ENCODE data around the gene NOS3. TPM values are rescaled to one million over a fixed set of nuclear protein-coding genes. Genes with fewer than 3 reads are reported as not detected.
A peak's percentile ranks its signal among the peaks of the same experiment; 100 is the strongest.

The NOS3 gene
- total RNA-seq, 1 donor from 2014 or later, result 0.22 TPM

DNA sequence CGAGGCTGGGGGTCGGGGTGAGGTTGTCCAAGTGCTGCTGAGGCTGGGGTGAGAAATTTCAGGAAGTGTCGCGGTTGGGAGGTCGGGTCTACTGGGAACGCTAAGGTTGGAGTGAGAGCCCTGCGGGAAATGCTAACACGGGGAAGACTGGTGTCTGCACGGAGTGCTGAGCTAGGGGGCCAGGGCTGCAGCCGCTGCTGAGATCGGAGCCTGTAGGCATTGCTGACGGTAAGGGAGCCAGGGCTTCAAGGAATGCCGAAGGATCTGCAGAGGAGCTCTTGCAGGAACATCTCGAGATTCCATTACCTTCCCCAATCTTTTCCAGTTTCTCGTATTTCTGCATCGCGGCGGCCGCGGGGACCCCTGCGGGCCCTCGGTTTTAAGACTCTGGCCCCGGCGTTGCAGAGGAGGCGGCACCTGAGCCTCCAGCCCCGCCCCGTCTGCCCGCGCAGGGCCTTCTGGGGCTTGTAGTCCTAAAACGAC lies 66.7 kb downstream of the NOS3 start, which contains the start of gene CDK5:
Gene CDK5 (minus strand): TSS at position 392 of the 483 bp plus-strand sequence. CDS start 49 bp downstream, at position 343.
- ChIA-PET POLR2A (interaction anchor here (0.5 kb wide), 1 partner anchor 19 kb away, joined by 3 read pairs; no protein-coding TSS in a partner anchor), CTCF (no interaction called here)
- Mint-ChIP-seq H3K4me3 (peak within 1 kb of the TSS; percentile 92), H3K27me3 (peaks cover 1% of the 10 kb centered on the region), H3K36me3 (ENCODE audit: low read depth) (peaks cover 7% of the 10 kb centered on the region), H3K27ac (peak within 1 kb of the TSS; percentile 89), H3K4me1 (peaks cover 38% of the 10 kb centered on the region), H3K9me3 (no peaks in the 10 kb centered on the region)
- peak; percentile 1 for ATAC-seq (ENCODE audit: low read depth)
- TF ChIP-seq CTCF (IDR thresholded peaks at IDR 0.05), result no peak
- intact Hi-C loops (cut with micrococcal nuclease), result loop anchor here (10.0 kb wide), 2 partner anchors 287 to 1223 kb away; partner anchors contain the start of genes NUB1 and ZNF862
- DNase-seq, result no peak

GRCh38 chr7:151057989-151058780 lies 67.4 kb downstream of the NOS3 start:
- TF ChIP-seq CTCF (IDR thresholded peaks at IDR 0.05), result no peak
- peak overlapping the region; percentile 92 for H3K4me3 Mint-ChIP-seq
- no peaks in the 10 kb centered on the region for H3K9me3 Mint-ChIP-seq
- ChIA-PET POLR2A (interaction anchor here (0.6 to 3.2 kb wide), 4 partner anchors 22 to 53 kb away, joined by 5 to 19 read pairs (median 10); partner anchors contain the start of genes ABCB8, FASTK and TMUB1), CTCF (no interaction called here)
- H3K27ac Mint-ChIP-seq, result peak overlapping the region; percentile 89
- peak; percentile 93 for ATAC-seq (ENCODE audit: low read depth)
- peaks cover 36% of the 10 kb centered on the region for H3K4me1 Mint-ChIP-seq
- H3K27me3 Mint-ChIP-seq, result no peaks in the 10 kb centered on the region
- peak; percentile 91 for DNase-seq
- intact Hi-C loops (cut with micrococcal nuclease), result loop anchor here (1.0 to 10.0 kb wide), 10 partner anchors 22 to 1223 kb away; partner anchors contain the start of genes ABCB8, ABCF2, CHPF2 and FASTK
- H3K36me3 Mint-ChIP-seq (ENCODE audit: low read depth), result peaks cover 7% of the 10 kb centered on the region

DNA sequence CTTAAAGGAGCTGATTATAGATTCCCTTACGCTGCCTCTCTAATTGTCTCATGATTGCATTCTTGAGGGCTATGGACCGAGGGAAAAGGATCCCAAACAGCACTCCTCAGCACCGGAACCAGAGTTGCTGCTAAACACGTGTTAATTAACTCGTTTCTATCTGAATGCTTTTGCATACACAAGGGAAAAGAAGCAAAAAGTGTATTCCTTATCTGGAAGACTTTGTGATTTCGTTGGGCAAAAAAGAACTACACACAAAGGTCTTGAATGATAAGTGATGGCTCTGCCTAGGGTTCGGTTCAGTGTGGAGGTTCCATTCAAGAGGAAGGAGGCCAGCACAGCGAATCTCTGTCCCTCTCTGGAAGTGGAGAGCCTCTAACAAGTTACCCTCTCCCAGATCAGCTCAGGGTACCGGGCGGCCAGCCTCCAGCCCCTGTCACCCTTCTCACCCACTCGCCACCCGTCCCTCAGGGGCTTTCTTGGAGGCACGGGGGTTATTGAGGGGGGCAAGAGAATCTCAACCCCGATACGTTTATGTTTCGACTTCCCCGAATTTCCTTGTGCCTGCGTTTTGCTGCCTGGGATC lies 68.1 kb downstream of the NOS3 start:
- Mint-ChIP-seq H3K27ac (peak overlapping the region; percentile 89), H3K27me3 (no peaks in the 10 kb centered on the region), H3K36me3 (ENCODE audit: low read depth) (peaks cover 10% of the 10 kb centered on the region), H3K4me3 (peak overlapping the region; percentile 92), H3K4me1 (peaks cover 36% of the 10 kb centered on the region), H3K9me3 (no peaks in the 10 kb centered on the region)
- no peak for DNase-seq
- TF ChIP-seq CTCF (IDR thresholded peaks at IDR 0.05), result no peak
- ATAC-seq (ENCODE audit: low read depth), result no peak
- CTCF ChIA-PET, result no interaction called here
- intact Hi-C loops (cut with micrococcal nuclease), result loop anchor here (1.0 to 10.0 kb wide), 13 partner anchors 21 to 1224 kb away; partner anchors contain the start of genes ABCB8, ABCF2, CHPF2 and FASTK
- POLR2A ChIA-PET, result interaction anchor here (0.6 to 3.2 kb wide), 4 partner anchors 22 to 52 kb away, joined by 5 to 19 read pairs (median 10); partner anchors contain the start of genes ABCB8, FASTK and TMUB1

- intact Hi-C loops (cut with micrococcal nuclease), result loop anchor here (1.0 to 10.0 kb wide), 9 partner anchors 41 to 1225 kb away; partner anchors contain the start of genes NUB1, REPIN1 and ZNF862
- ChIA-PET CTCF (interaction anchor here (0.7 kb wide), 1 partner anchor 29 kb away, joined by 3 read pairs; no protein-coding TSS in a partner anchor), POLR2A (interaction anchor here (1.3 to 3.2 kb wide), 3 partner anchors 21 to 31 kb away, joined by 7 to 19 read pairs (median 14); partner anchors contain the start of genes ABCB8, FASTK and TMUB1)
- peak within 1 kb of the TSS; percentile 89 for H3K27ac Mint-ChIP-seq
- TF ChIP-seq CTCF (IDR thresholded peaks at IDR 0.05), result no peak
- peak within 1 kb of the TSS; percentile 92 for H3K4me3 Mint-ChIP-seq
- ATAC-seq (ENCODE audit: low read depth) (peak; percentile 26), DNase-seq (peak; percentile 89)
- no peaks in the 10 kb centered on the region for H3K9me3 Mint-ChIP-seq
- H3K4me1 Mint-ChIP-seq, result peaks cover 36% of the 10 kb centered on the region
- no peaks in the 10 kb centered on the region for H3K27me3 Mint-ChIP-seq
- peaks cover 14% of the 10 kb centered on the region for H3K36me3 Mint-ChIP-seq (ENCODE audit: low read depth)
Observed at GRCh38 chr7:151059367-151060112, 68.7 kb downstream of the NOS3 start, which contains the start of gene SLC4A2. Gene SLC4A2, plus strand, starts transcription at chr7:151059589. Its CDS starts 2,399 bp downstream, at chr7:151061988.
